H1 (cell line): Measurements from ENCODE around the gene FAM241B. TPM values are rescaled to one million over a fixed set of nuclear protein-coding genes. Genes with fewer than 3 reads are reported as not detected.

Experiments
- CTCF ChIA-PET: fragments of 300-600 bp; sonication (Branson Sonifier 250); formaldehyde crosslinking; loops from one replicate; lab custom pipeline; 2021; ENCODE audit not compliant: partially characterized antibody; lab: Charles Lee
- POLR2A ChIA-PET: fragments of 300-600 bp; sonication (Branson Sonifier 250); formaldehyde crosslinking; loops from one replicate; lab custom pipeline; 2021; ENCODE audit warnings: inconsistent platforms; ENCODE audit not compliant: partially characterized antibody; lab: Charles Lee
- DNase-seq, 2 experiments: peaks; one replicate each; pipeline versions ENCODE4 v3.0.0 to v3.0.0-alpha.2; 2010 to 2022; ENCODE audit warnings: low spot score in 2 of 2, low read depth in 1 of 2, mixed read lengths in 1 of 2
- FAIRE-seq: peaks from 2 replicates; lab custom pipeline; 2011; peaks lifted over from hg19 to GRCh38; lab: Jason Lieb, UNC
- H2AFZ ChIP-seq: 2 replicates; pipeline ENCODE4 v1.8.1; 2012; ENCODE audit warnings: low read length, inconsistent platforms
- H2AK5ac ChIP-seq: 2 replicates; pipeline ENCODE4 v1.6.1; 2013; ENCODE audit warnings: low read depth, low read length
- H2BK120ac ChIP-seq: replicated peaks from 2 replicates; pipeline ENCODE3; 2013; ENCODE audit warnings: low read depth, low read length, inconsistent platforms
- H2BK12ac ChIP-seq: 2 replicates; pipeline ENCODE4 v1.6.1; 2013; ENCODE audit warnings: low read depth, low read length
- H2BK15ac ChIP-seq: 2 replicates; pipeline ENCODE4 v1.6.1; 2013; ENCODE audit warnings: low read length
- H2BK20ac ChIP-seq: 2 replicates; pipeline ENCODE4 v1.6.1; 2013; ENCODE audit warnings: low read length
- H2BK5ac ChIP-seq: 2 replicates; pipeline ENCODE4 v1.6.1; 2013; ENCODE audit warnings: low read depth, low read length
- H3K14ac ChIP-seq: 2 replicates; pipeline ENCODE4 v1.6.1; 2013; ENCODE audit warnings: inconsistent platforms; ENCODE audit not compliant: insufficient read length
- H3K18ac ChIP-seq: 2 replicates; pipeline ENCODE4 v1.6.1; 2013; ENCODE audit warnings: low read length; ENCODE audit errors: extremely low read depth
- H3K23ac ChIP-seq: 2 replicates; pipeline ENCODE4 v1.6.1; 2013; ENCODE audit warnings: inconsistent platforms; ENCODE audit not compliant: insufficient read length
- H3K23me2 ChIP-seq: 2 replicates; pipeline ENCODE4 v1.6.1; 2013; ENCODE audit warnings: low read depth, low read length
- H3K27ac ChIP-seq: 2 replicates; pipeline ENCODE4 v1.6.1; 2011; ENCODE audit warnings: low read depth, low read length, inconsistent platforms
- H3K27me3 ChIP-seq, 4 experiments: replicated peaks in 1 of 4; 1 replicate in 1 of 4; 2 replicates in 3 of 4; pipeline versions ENCODE4 v1.6.1 to v1.8.1; 2011 to 2013; ENCODE audit warnings: low read length in 3 of 4, mild to moderate bottlenecking in 3 of 4, inconsistent platforms in 2 of 4, mixed read lengths in 2 of 4, moderate library complexity in 1 of 4; ENCODE audit not compliant: control insufficient read depth in 3 of 4, insufficient read depth in 3 of 4; ENCODE audit errors: extremely low read depth in 1 of 4
- H3K36me3 ChIP-seq, 4 experiments: 2 replicates each; pipeline versions ENCODE4 v1.6.1 to v1.8.1; 2011 to 2013; ENCODE audit warnings: mild to moderate bottlenecking in 4 of 4, low read length in 3 of 4, moderate library complexity in 2 of 4, control low read depth in 1 of 4, inconsistent platforms in 1 of 4; ENCODE audit not compliant: insufficient read depth in 4 of 4, control insufficient read depth in 2 of 4
- H3K4ac ChIP-seq: replicated peaks from 2 replicates; pipeline ENCODE3; 2013; ENCODE audit warnings: low read length, low read depth, mixed read lengths, inconsistent platforms; ENCODE audit not compliant: insufficient read length
- H3K4me1 ChIP-seq, 4 experiments: replicated peaks in 1 of 4; 1 replicate in 1 of 4; 2 replicates in 3 of 4; pipeline versions ENCODE4 v1.6.1 to v1.8.1; 2011 to 2013; ENCODE audit warnings: low read length in 3 of 4, inconsistent platforms in 2 of 4, mixed read lengths in 1 of 4; ENCODE audit not compliant: insufficient read depth in 4 of 4, control insufficient read depth in 3 of 4
- H3K4me2 ChIP-seq, 2 experiments: 2 replicates each; pipeline versions ENCODE4 v1.6.1 to v1.8.1; 2011 to 2013; ENCODE audit warnings: low read depth in 2 of 2, low read length in 2 of 2, control low read depth in 1 of 2, inconsistent platforms in 1 of 2, mild to moderate bottlenecking in 1 of 2; ENCODE audit not compliant: insufficient read depth in 1 of 2
- H3K4me3 ChIP-seq, 4 experiments: fragments of 200-600, 300-600 bp in 1 of 4; sonication (generic), shearing (Covaris generic), sonication (Bioruptor Twin) in 1 of 4; 2 replicates each; pipeline versions ENCODE4 v1.5.1 to v1.8.1; 2011 to 2016; ENCODE audit warnings: low read length in 4 of 4, low read depth in 3 of 4, control low read depth in 2 of 4, inconsistent platforms in 2 of 4, mild to moderate bottlenecking in 2 of 4, mixed read lengths in 1 of 4, moderate library complexity in 1 of 4; ENCODE audit not compliant: insufficient read depth in 2 of 4; ENCODE audit errors: extremely low read depth in 1 of 4
- H3K56ac ChIP-seq: replicated peaks from 2 replicates; pipeline ENCODE3; 2013; ENCODE audit warnings: low read depth, mild to moderate bottlenecking, mixed read lengths, low read length, inconsistent platforms; ENCODE audit not compliant: insufficient read length
- H3K79me1 ChIP-seq: 2 replicates; pipeline ENCODE4 v1.6.1; 2013; ENCODE audit warnings: low read depth, low read length, control low read depth
- H3K79me2 ChIP-seq, 2 experiments: 2 replicates each; pipeline versions ENCODE4 v1.6.1 to v1.8.1; 2012 to 2013; ENCODE audit warnings: low read length in 2 of 2, mild to moderate bottlenecking in 2 of 2, inconsistent platforms in 1 of 2; ENCODE audit not compliant: insufficient read depth in 2 of 2, control insufficient read depth in 1 of 2
- H3K9ac ChIP-seq, 4 experiments: replicated peaks in 1 of 4; 1 replicate in 1 of 4; 2 replicates in 3 of 4; pipeline versions ENCODE4 v1.6.1 to v1.8.1; 2011 to 2013; ENCODE audit warnings: low read depth in 3 of 4, low read length in 3 of 4, control low read depth in 2 of 4, mild to moderate bottlenecking in 2 of 4, moderate library complexity in 2 of 4, inconsistent platforms in 1 of 4; ENCODE audit errors: extremely low read depth in 1 of 4
- H3K9me3 ChIP-seq, 2 experiments: 2 replicates each; pipeline versions ENCODE4 v1.6.1 to v1.8.1; 2012 to 2013; ENCODE audit warnings: mild to moderate bottlenecking in 2 of 2, moderate library complexity in 2 of 2, control low read depth in 1 of 2, inconsistent platforms in 1 of 2, low read depth in 1 of 2, low read length in 1 of 2, mixed read lengths in 1 of 2; ENCODE audit not compliant: insufficient read depth in 2 of 2
- H4K20me1 ChIP-seq, 2 experiments: replicated peaks in 1 of 2; 2 replicates each; pipeline versions ENCODE3 to v1.8.1; 2011 to 2013; ENCODE audit warnings: inconsistent platforms in 2 of 2, low read length in 2 of 2, mild to moderate bottlenecking in 1 of 2; ENCODE audit not compliant: insufficient read depth in 2 of 2, control insufficient read depth in 1 of 2
- H4K5ac ChIP-seq: 2 replicates; pipeline ENCODE4 v1.6.1; 2013; ENCODE audit warnings: low read length, low read depth, mixed read lengths, inconsistent platforms; ENCODE audit not compliant: insufficient read length
- H4K8ac ChIP-seq: 2 replicates; pipeline ENCODE4 v1.8.0; 2013; ENCODE audit warnings: mild to moderate bottlenecking, moderate library complexity, low read length, inconsistent platforms; ENCODE audit not compliant: insufficient read depth; ENCODE audit errors: extremely low read depth
- H4K91ac ChIP-seq: replicated peaks from 2 replicates; pipeline ENCODE3; 2013; ENCODE audit warnings: low read length, mixed read lengths, inconsistent platforms; ENCODE audit not compliant: insufficient read length
- BRCA1 ChIP-seq: IDR thresholded peaks from 2 replicates; pipeline ENCODE4 v1.6.1; 2012; ENCODE audit warnings: low read depth, low read length, improper control_type of control experiment
- CREB1 ChIP-seq: IDR thresholded peaks from 2 replicates; pipeline ENCODE4 v1.6.1; 2012; ENCODE audit warnings: inconsistent platforms
- EP300 ChIP-seq, 2 experiments: IDR thresholded peaks; 1 replicate in 1 of 2; 2 replicates in 1 of 2; pipeline ENCODE4 v1.6.1; 2011 to 2012; ENCODE audit warnings: low read depth in 2 of 2, low read length in 2 of 2, mild to moderate bottlenecking in 2 of 2, borderline replicate concordance in 1 of 2, inconsistent platforms in 1 of 2, moderate library complexity in 1 of 2
- EZH2 ChIP-seq: fragments of 200-600 bp; sonication (generic); IDR thresholded peaks from 2 replicates; pipeline ENCODE4 v1.7.1; 2012; ENCODE audit warnings: low read depth, mild to moderate bottlenecking, moderate library complexity, low read length, inconsistent platforms; ENCODE audit not compliant: severe bottlenecking
- FOSL1 ChIP-seq: IDR thresholded peaks from 2 replicates; pipeline ENCODE4 v1.6.1; 2011; ENCODE audit warnings: mild to moderate bottlenecking, low read depth, low read length, moderate library complexity; ENCODE audit not compliant: insufficient read depth
- GTF2F1 ChIP-seq: IDR thresholded peaks from 2 replicates; pipeline ENCODE4 v1.6.1; 2012; ENCODE audit warnings: low read depth, low read length, improper control_type of control experiment, borderline replicate concordance
- KDM5A ChIP-seq: fragments of 200-600 bp; IDR thresholded peaks from 2 replicates; pipeline ENCODE4 v1.7.1; 2012; ENCODE audit warnings: mild to moderate bottlenecking, low read length, inconsistent platforms, mixed read lengths
- PHF8 ChIP-seq: fragments of 200-600 bp; sonication (generic); conservative IDR thresholded peaks from 2 replicates; pipeline ENCODE4 v1.7.1; 2012; ENCODE audit warnings: low read depth, mild to moderate bottlenecking, inconsistent platforms, low read length, moderate library complexity
- SAP30 ChIP-seq: fragments of 300-600 bp; sonication (generic); IDR thresholded peaks from 2 replicates; pipeline ENCODE4 v1.7.1; 2012; ENCODE audit warnings: low read length, moderate library complexity, mild to moderate bottlenecking, inconsistent platforms; ENCODE audit not compliant: insufficient read depth, insufficient replicate concordance
- SIRT6 ChIP-seq: IDR thresholded peaks from one replicate; pipeline ENCODE4 v1.7.1; 2012; ENCODE audit warnings: low read length, inconsistent platforms
- SIX5 ChIP-seq: IDR thresholded peaks from 2 replicates; pipeline ENCODE4 v1.6.1; 2011; ENCODE audit warnings: mild to moderate bottlenecking, low read depth, low read length
- SP1 ChIP-seq: IDR thresholded peaks from 2 replicates; pipeline ENCODE4 v1.6.1; 2011; ENCODE audit warnings: low read depth, low read length
- TAF1 ChIP-seq: IDR thresholded peaks from 2 replicates; pipeline ENCODE4 v1.6.1; 2011; ENCODE audit warnings: mild to moderate bottlenecking, low read depth, low read length
- ZNF274 ChIP-seq: IDR thresholded peaks from 2 replicates; pipeline ENCODE4 v1.7.0; 2012; ENCODE audit warnings: low read length, borderline replicate concordance; ENCODE audit errors: extremely low read depth
- WGBS, 2 experiments: shearing (Covaris generic) in 1 of 2; methylation state at CpG; one replicate each; pipeline versions ENCODE4 v1.1.6 to v1.1.7; 2013 to 2015; ENCODE audit warnings: low lambda C conversion rate in 2 of 2, mixed read lengths in 2 of 2, inconsistent platforms in 1 of 2, low coverage in 1 of 2, missing lambda C conversion rate in 1 of 2; ENCODE audit not compliant: insufficient replicate concordance in 2 of 2, insufficient coverage in 1 of 2, insufficient read length in 1 of 2; ENCODE audit errors: extremely low coverage in 1 of 2, missing lambda C conversion rate in 1 of 2; 5-methylcytosine and 5-hydroxymethylcytosine counted together
- polyA plus RNA-seq, 7 experiments: library from polyadenylated mRNA; depleted of rRNA in 3 of 7; stranded (reverse) in 5 of 7; unstranded in 2 of 7; fragments of >200 nt in 5 of 7; fragments of 200-250 nt in 2 of 7; gene quantifications; 1 replicate in 5 of 7; 2 replicates in 1 of 7; 4 replicates in 1 of 7; pipeline versions ENCODE4 v1.2.1 to v1.2.3, GENCODE V29; 2011 to 2013; ENCODE audit warnings: missing spikeins in 2 of 7, mixed read lengths in 2 of 7
- total RNA-seq: library from RNA; stranded (reverse); fragmentation: NEBNext Ultra II Directional; extraction: Animal tissue kit (Norgen Biotek cat#: 25700); gene quantifications from 2 replicates; pipeline ENCODE4 v1.2.1, GENCODE V29; 2021

The FAM241B gene
- total and polyA plus RNA-seq, 2 of the 8 experiments (the other 6 are each of a cell fraction or from before 2014, with no cell fraction given) = 19.3 to 30.1 TPM

DNA sequence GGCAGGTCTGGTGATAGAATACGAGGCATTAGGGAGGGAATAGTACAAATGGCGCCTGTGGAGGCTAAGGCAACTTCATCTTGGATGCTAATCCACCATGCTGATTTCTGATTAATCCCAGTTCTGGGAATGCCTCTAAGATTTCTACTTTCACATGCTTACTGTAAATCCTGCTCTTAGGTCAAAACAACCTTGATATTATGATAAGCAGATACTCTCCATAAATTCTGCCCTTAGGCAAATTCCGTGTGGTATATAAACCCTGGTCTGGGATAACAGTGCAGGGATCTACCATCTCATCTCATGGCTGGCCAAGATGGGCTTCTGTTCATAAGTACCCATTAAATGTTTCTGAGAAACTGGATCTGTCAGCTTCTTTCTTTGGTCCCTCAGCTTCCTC is 45.4 kb upstream of the FAM241B start:
- ChIA-PET POLR2A (interaction anchor here (1.7 kb wide), 1 partner anchor 53 kb away, joined by 3 read pairs; no protein-coding TSS in a partner anchor), CTCF (interaction anchor here (0.8 to 47.4 kb wide), 7 partner anchors 9 to 68 kb away, joined by 3 to 578 read pairs (median 4); partner anchors contain the start of gene NEUROG3)
- Histone ChIP-seq H3K79me2 (no peaks in the 10 kb centered on the region), H2BK15ac (no peak overlapping the region), H3K4me3 (no peak overlapping the region), H2AK5ac (no peak overlapping the region), H2BK12ac (no peak overlapping the region), H3K9ac (no peak overlapping the region), H3K27me3 (peaks cover 17 to 34% (median 25%) of the 10 kb centered on the region in 4 experiments), H2BK120ac (no peak overlapping the region), H3K4me2 (no peak overlapping the region), H3K36me3 (no peaks in the 10 kb centered on the region), H2BK20ac (no peak overlapping the region), H3K56ac (no peak overlapping the region), H3K23ac (no peak overlapping the region), H3K4me1 (no peaks in the 10 kb centered on the region; a peak in 1 of 7 replicates), H2AFZ (no peak overlapping the region), H4K8ac (no peak overlapping the region), H3K14ac (no peak overlapping the region), H3K27ac (no peak overlapping the region), H2BK5ac (no peak overlapping the region), H3K4ac (no peak overlapping the region), H3K18ac (no peak overlapping the region), H3K9me3 (peaks cover 0 to 4% of the 10 kb centered on the region in 2 experiments; a peak in 1 of 4 replicates), H4K91ac (no peak overlapping the region), H3K23me2 (peaks cover 2% of the 10 kb centered on the region; the same call in 1 of the 2 replicates), H4K20me1 (peaks cover 0 to 4% of the 10 kb centered on the region in 2 experiments), H4K5ac (no peak overlapping the region), H3K79me1 (no peaks in the 10 kb centered on the region)
- WGBS, 2 experiments = 93% methylated on average over 3 of the region's 3 CpGs; no CpG with 5 or more reads in 1 of the 2 experiments
- DNase-seq = no peak
- FAIRE-seq = no peak
- TF ChIP-seq SIRT6 = no peak
- TF ChIP-seq ZNF274 = no peak
- no peak for TF ChIP-seq SP1
- no peak for TF ChIP-seq GTF2F1
- TF ChIP-seq FOSL1 = no peak
- TF ChIP-seq EZH2 = no peak
- no peak for TF ChIP-seq EP300 (IDR thresholded peaks at IDR 0.05; ENCODE audit: borderline replicate concordance in 1 of 2, low read depth in 2 of 2, low read length in 2 of 2)
- no peak for TF ChIP-seq PHF8
- no peak for TF ChIP-seq TAF1
- TF ChIP-seq SIX5 = no peak
- TF ChIP-seq BRCA1 = no peak
- no peak for TF ChIP-seq CREB1
- no peak for TF ChIP-seq SAP30
- no peak for TF ChIP-seq KDM5A
